GM08714 (cell line): ENCODE results near the gene UBLCP1.
A peak's percentile ranks its signal among the peaks of the same experiment; 100 is the strongest.

Source experiments
- H3K4me3 ChIP-seq: fragments of 200-500 bp; sonication (Bioruptor generic); 2 replicates; pipeline ENCODE4 v1.5.1; 2014; ENCODE audit warnings: mild to moderate bottlenecking, low read length, inconsistent platforms
- ZNF274 ChIP-seq: IDR thresholded peaks from 2 replicates; pipeline ENCODE4 v1.6.1; 2012; ENCODE audit warnings: mild to moderate bottlenecking, low read depth, low read length

Gene UBLCP1

GRCh38 chr5:159313197-159313596 lies 50.1 kb downstream of the UBLCP1 start:
- H3K4me3 ChIP-seq: no peak overlapping the region
- TF ChIP-seq ZNF274: no peak

GRCh38 chr5:159316519-159317383 lies 53.7 kb downstream of the UBLCP1 start:
- H3K4me3 ChIP-seq: no peak overlapping the region
- TF ChIP-seq ZNF274: no peak

- TF ChIP-seq ZNF274: no peak
- H3K4me3 ChIP-seq: no peak overlapping the region
Measured at GRCh38 chr5:159317849-159318248, 54.8 kb downstream of the UBLCP1 start.

- no peak for TF ChIP-seq ZNF274
- no peak overlapping the region for H3K4me3 ChIP-seq
Measured at GRCh38 chr5:159318448-159318847, 55.4 kb downstream of the UBLCP1 start.

- TF ChIP-seq ZNF274: no peak
- no peak overlapping the region for H3K4me3 ChIP-seq
Measured at GRCh38 chr5:159319363-159319762, 56.3 kb downstream of the UBLCP1 start.

- no peak overlapping the region for H3K4me3 ChIP-seq
- TF ChIP-seq ZNF274: no peak
Measured at GRCh38 chr5:159319832-159320231, 56.7 kb downstream of the UBLCP1 start.

DNA sequence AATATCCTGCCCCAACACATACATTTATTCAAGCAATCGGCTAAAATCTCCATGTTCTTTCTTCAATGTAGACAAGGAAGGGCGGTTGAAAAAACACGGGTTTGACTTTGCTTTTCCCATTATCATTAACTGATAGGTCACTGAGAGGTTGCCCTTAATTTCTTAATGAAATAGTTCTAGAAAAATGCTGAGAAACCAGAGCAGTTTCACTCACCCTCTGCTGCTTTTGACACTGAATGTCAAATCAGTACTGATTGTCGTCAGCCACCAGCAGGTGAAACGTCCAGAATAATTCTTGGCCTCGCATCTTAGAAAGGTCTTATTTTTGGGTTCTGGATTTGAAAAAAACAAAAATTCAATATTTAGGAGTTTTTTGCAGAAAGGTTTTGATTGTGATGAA lies 59.1 kb downstream of the UBLCP1 start:
- TF ChIP-seq ZNF274: no peak
- H3K4me3 ChIP-seq: no peak overlapping the region

DNA sequence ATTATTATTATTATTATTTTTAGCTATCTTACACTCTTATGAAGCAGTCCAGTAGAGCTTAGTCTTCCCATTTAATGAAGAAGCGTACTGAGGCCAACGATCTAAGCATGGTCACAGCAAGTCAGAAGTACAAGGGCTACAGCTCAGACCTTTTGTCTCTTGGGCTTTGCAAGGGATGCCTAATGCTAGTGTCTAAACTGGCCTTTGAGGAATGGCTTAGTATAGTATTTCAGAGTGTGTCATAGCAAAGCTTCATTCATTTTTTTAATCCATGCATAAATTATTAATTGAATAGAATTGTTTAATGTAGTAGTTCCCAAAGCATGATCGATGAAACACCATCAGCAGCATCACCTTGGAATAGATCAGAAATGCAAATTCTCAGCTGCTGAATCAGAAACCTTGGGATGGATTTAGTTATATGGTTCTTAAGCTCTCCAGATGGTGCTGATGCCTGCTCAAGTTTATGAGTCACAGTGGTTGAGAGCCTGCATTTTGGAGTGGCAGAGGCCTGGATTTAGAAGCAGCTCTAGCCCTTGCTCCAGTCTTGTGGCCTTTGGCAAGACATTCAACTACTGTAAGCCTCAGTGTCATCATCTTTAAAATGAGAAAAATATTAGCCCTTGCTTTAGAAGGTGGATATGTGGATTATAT lies 61.1 kb downstream of the UBLCP1 start:
- H3K4me3 ChIP-seq: no peak overlapping the region
- TF ChIP-seq ZNF274: no peak

DNA sequence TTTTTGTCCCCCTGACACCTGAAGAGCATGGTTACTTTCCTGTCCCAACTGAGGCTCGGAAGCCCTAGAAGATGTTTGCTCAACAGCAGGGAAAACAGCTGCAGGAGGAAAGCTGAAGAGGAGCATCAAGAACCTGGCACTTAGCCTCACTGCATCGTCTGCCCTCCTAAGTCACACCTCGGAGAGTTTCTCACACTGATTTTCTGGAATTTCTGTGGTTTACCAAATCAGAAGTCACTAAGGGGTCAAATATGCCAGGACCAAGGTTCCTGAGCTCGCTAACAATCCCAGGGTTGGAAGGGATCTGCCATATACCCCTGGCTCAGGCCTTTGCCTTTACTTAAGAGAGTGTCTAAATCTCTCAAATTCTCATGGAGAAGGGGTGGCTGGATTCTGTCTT lies 61.9 kb downstream of the UBLCP1 start:
- TF ChIP-seq ZNF274: no peak
- H3K4me3 ChIP-seq: no peak overlapping the region

DNA sequence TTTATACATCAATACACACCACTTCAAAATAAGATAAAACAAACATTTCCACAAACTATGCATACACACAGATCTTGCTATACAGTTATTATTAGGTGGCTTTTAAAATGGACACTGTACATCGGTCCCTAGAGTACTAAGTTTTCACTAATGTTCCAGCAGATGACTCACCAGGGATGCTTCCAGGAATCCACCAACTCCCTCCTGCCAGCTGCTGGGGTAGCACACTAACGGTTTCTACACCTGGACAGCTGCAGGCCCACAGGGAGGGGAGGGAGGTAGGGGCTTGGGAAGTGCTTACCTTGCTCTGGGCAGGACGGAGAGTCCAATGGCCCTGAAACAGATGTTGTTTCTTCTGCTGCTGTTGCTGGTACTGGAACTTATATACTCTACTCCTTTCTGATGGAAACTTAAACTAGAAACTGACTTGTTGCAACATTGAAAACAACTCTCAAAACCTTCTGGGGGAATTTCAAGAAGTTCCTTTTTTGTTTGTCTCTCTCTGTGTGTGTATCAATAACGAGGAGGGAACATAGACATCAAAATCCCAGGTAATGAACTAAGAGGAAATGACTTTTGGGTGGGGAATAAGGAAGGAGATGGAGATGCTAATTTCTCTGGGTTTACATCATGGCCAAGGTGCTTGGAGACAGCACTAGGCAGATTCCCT lies 67.2 kb downstream of the UBLCP1 start, which contains the start of gene IL12B:
TSS of gene IL12B (minus strand) at position 357 of the 670 bp plus-strand sequence. CDS start 3,705 bp downstream, outside the sequence.
- H3K4me3 ChIP-seq: peak within 1 kb of the TSS; percentile 14; the same call in 1 of the 2 replicates
- TF ChIP-seq ZNF274: no peak

DNA sequence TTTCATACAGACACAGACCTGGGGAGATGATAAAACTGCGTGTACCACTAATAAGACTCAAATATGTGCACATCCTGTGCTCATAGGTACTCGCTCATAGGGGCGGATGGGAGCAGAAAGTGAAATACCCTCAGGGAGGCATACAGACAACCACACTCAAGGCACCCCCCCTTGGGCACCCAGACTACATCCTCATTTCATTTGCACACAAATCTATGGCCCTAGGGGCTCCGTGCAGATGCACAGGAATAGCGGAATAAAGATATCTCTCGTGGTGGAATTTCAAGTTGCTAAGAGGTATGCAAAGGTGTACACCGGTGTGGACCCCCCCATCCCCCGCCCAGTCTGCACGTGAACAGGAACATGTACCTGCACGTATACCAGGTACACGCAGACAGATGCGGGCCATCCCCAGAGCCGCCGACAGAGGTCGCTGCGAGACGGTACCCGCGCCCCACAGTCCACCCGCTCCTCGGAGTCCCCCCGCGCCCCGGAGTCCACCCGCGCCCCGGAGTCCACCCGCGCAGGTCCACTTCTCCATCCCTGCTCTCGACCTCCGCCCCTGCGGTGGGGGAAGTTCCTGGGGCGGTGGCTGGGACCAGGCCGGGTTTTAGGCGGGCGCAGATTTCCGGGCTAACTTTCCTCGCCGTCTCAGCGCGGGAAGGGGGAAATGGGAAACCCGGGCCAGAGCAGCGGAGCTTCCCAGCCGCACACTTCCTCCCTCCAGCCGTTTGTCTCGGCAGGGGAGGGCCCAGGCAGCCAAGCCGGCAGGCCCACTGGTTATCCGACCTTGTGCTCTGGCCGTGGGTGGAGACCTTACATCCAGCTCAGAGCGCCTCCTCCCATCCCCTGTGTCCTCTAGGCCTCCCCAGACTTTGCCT lies 68.2 kb downstream of the UBLCP1 start:
- H3K4me3 ChIP-seq: peak overlapping the region; percentile 16; the same call in 1 of the 2 replicates
- TF ChIP-seq ZNF274: no peak

GRCh38 chr5:159332800-159333544 lies 69.9 kb downstream of the UBLCP1 start:
- H3K4me3 ChIP-seq: no peak overlapping the region
- TF ChIP-seq ZNF274: no peak

DNA sequence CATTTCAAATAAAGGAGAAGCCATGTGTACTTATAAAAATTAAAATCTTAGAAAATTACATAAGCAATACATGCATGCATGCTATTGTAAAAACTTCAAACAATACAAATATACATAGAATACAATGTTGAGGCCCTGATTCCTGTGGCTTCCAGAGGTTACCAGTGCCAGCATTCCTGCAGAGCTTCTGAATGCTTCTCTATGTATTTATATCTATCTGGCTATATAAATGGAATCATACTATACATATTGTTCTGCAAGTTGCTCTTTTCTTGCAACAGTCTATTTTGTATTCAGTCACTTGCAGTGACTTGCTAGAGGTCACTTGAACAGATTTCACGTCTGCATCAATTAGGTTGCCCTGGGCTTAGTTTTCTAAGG lies 70.4 kb downstream of the UBLCP1 start:
- H3K4me3 ChIP-seq: no peak overlapping the region
- TF ChIP-seq ZNF274: no peak
